ENCODE results near the gene PDZD2.
"Not testable (repeated sequence)": the region's sequence is repeated elsewhere in the genome, so short reads cannot be mapped to it uniquely, and the experiment has no call there.

Gene PDZD2

GRCh38 chr5:32003981-32004380 is 365.1 kb downstream of the PDZD2 start:
- no peak for DNase-seq (ENCODE audit: low read depth, low spot score)

GRCh38 chr5:32004404-32004803 is 365.5 kb downstream of the PDZD2 start:
- no peak for DNase-seq (ENCODE audit: low read depth, low spot score)

- DNase-seq (ENCODE audit: low read depth, low spot score): no peak
Measured at GRCh38 chr5:32008746-32009145, 369.8 kb downstream of the PDZD2 start.

- DNase-seq (ENCODE audit: low read depth, low spot score): no peak
Measured at GRCh38 chr5:32013658-32014057, 374.7 kb downstream of the PDZD2 start.

GRCh38 chr5:32014096-32014745 is 375.3 kb downstream of the PDZD2 start:
- no peak for DNase-seq (ENCODE audit: low read depth, low spot score)

- DNase-seq (ENCODE audit: low read depth, low spot score): not testable (repeated sequence)
Measured at GRCh38 chr5:32015262-32015661, 376.3 kb downstream of the PDZD2 start.

GRCh38 chr5:32017692-32018367 is 378.9 kb downstream of the PDZD2 start:
- peak; percentile 47 for DNase-seq (ENCODE audit: low read depth, low spot score)

GRCh38 chr5:32018476-32019436 is 379.8 kb downstream of the PDZD2 start:
- DNase-seq (ENCODE audit: low read depth, low spot score): no peak

- DNase-seq (ENCODE audit: low read depth, low spot score): no peak
Measured at GRCh38 chr5:32020271-32020670, 381.3 kb downstream of the PDZD2 start.

GRCh38 chr5:32020946-32021345 is 382.0 kb downstream of the PDZD2 start:
- DNase-seq (ENCODE audit: low read depth, low spot score): peak; percentile 29

- no peak for DNase-seq (ENCODE audit: low read depth, low spot score)
Measured at GRCh38 chr5:32021771-32022170, 382.8 kb downstream of the PDZD2 start.

- no peak for DNase-seq (ENCODE audit: low read depth, low spot score)
Measured at GRCh38 chr5:32022638-32023037, 383.7 kb downstream of the PDZD2 start.

GRCh38 chr5:32023816-32024215 is 384.9 kb downstream of the PDZD2 start:
- no peak for DNase-seq (ENCODE audit: low read depth, low spot score)

- no peak for DNase-seq (ENCODE audit: low read depth, low spot score)
Measured at GRCh38 chr5:32024751-32025150, 385.8 kb downstream of the PDZD2 start.

GRCh38 chr5:32027093-32027716 is 388.3 kb downstream of the PDZD2 start:
- DNase-seq (ENCODE audit: low read depth, low spot score): no peak

GRCh38 chr5:32027717-32028458 is 389.0 kb downstream of the PDZD2 start:
- peak; percentile 94 for DNase-seq (ENCODE audit: low read depth, low spot score)

- no peak for DNase-seq (ENCODE audit: low read depth, low spot score)
Measured at GRCh38 chr5:32029261-32029660, 390.3 kb downstream of the PDZD2 start.

- no peak for DNase-seq (ENCODE audit: low read depth, low spot score)
Measured at GRCh38 chr5:32029781-32030180, 390.9 kb downstream of the PDZD2 start.

- no peak for DNase-seq (ENCODE audit: low read depth, low spot score)
Measured at GRCh38 chr5:32030222-32030621, 391.3 kb downstream of the PDZD2 start.

GRCh38 chr5:32030686-32031085 is 391.8 kb downstream of the PDZD2 start:
- no peak for DNase-seq (ENCODE audit: low read depth, low spot score)

GRCh38 chr5:32031089-32031488 is 392.2 kb downstream of the PDZD2 start:
- DNase-seq (ENCODE audit: low read depth, low spot score): no peak
